Upper lobe of left lung (tissue), 6 donors: ENCODE data around the gene LTBP1. TPM values are rescaled to one million over a fixed set of nuclear protein-coding genes. Genes with fewer than 3 reads are reported as not detected.

Experiments used
- ATAC-seq, 2 donors: fragments of 200-7000 bp; cut with Tn5 transposase; one replicate each; pipeline ENCODE4 v1.9.1; 2022; ENCODE audit warnings: mild to moderate bottlenecking in 2 of 2, moderate library complexity in 2 of 2; ENCODE audit not compliant: low FRiP score in 2 of 2
- DNase-seq, 2 donors: peaks; one replicate each; pipeline ENCODE4 v3.0.0-alpha.2; 2019 to 2020
- H3K27ac ChIP-seq, 4 donors: fragments of 200-600 bp; sonication (generic); one replicate each; pipeline ENCODE4 v1.5.1; 2016 to 2019
- H3K27me3 ChIP-seq, 4 donors: fragments of 200-600 bp; sonication (generic); one replicate each; pipeline ENCODE4 v1.5.1; 2017 to 2019
- H3K36me3 ChIP-seq, 4 donors: fragments of 200-600 bp; sonication (generic); one replicate each; pipeline ENCODE4 v1.5.1; 2016 to 2019
- H3K4me1 ChIP-seq, 4 donors: fragments of 200-600 bp; sonication (generic); one replicate each; pipeline ENCODE4 v1.5.1; 2018 to 2019
- H3K4me3 ChIP-seq, 4 donors: fragments of 200-600 bp; sonication (generic); one replicate each; pipeline ENCODE4 v1.5.1; 2017 to 2019; ENCODE audit warnings: mild to moderate bottlenecking in 2 of 4, moderate library complexity in 1 of 4
- H3K9me3 ChIP-seq, 4 donors: fragments of 200-600 bp; sonication (generic); one replicate each; pipeline ENCODE4 v1.5.1; 2018 to 2019
- EP300 ChIP-seq, 4 donors: sonication (generic); formaldehyde crosslinking; IDR thresholded peaks; one replicate each; pipeline ENCODE4 v1.5.1; 2017; ENCODE audit warnings: antibody characterized with exemption in 4 of 4, control low read depth in 2 of 4
- POLR2A ChIP-seq, 4 donors: fragments of 450-650 bp; IDR thresholded peaks; one replicate each; pipeline ENCODE4 v1.5.1; 2016 to 2017; ENCODE audit warnings: antibody characterized with exemption in 4 of 4, mild to moderate bottlenecking in 2 of 4
- POLR2AphosphoS5 ChIP-seq, 2 donors: sonication (generic); formaldehyde crosslinking; IDR thresholded peaks; one replicate each; pipeline ENCODE4 v1.5.1; 2017; ENCODE audit warnings: antibody characterized with exemption in 2 of 2
- WGBS, 2 donors: methylation state at CpG; one replicate each; pipeline ENCODE4 v1.1.5; 2017 to 2018; 5-methylcytosine and 5-hydroxymethylcytosine counted together
- total RNA-seq, 6 donors: library from RNA; depleted of rRNA in 4 of 6; stranded (reverse); fragments of >200 nt in 4 of 6; gene quantifications; one replicate each; pipeline versions ENCODE4 v1.1.0 to v1.2.1, GENCODE V29; 2016 to 2021
- TF ChIP-seq, protein P1 (sequence below), 6 experiments: fragments of 450-650 bp in 4 of 6; fragments of 200-600 bp in 2 of 6; sonication (generic) in 2 of 6; IDR thresholded peaks; one replicate each; pipeline ENCODE4 v1.5.1; 2016 to 2019; ENCODE audit warnings: antibody characterized with exemption in 6 of 6
- donor health status: DM: no; HTN: no; CAD: no; lungs with moderate emphysema.
- donor health status: DM: no; HTN: yes; CAD: no; lungs with severe emphysema.

Gene LTBP1
- total RNA-seq, 6 donors from 2014 or later, result 11.5 to 45.0 (median 27.1) TPM

DNA sequence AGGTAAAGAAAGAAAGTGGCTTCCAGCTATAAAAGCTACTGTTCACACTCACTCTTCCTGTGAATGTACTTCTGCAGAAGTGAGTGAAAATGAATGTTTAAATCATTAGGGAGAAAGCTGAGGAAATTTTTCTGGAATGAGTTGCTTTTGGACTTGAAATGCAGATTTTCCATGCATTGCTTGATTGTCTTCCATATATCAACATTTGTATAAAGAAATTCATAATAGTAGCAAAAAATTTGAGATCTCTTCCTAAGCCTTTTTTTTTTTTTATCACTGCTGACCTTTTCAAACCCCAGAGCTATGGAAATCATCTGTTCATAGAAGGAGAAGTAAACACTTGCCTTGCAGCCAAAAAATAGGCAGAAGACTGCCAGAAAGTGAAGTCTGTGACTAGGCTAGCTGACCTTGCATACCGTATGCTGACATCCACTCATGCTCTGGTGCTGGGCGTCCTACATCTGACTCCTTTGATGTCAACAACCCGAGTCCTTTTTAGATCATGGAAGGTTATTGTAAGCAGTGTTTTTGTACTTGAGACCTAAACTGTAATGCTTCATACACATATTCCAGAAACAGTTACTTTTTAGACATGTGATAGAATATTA, 375.2 kb downstream of the LTBP1 start:
- H3K4me3 ChIP-seq, result no peak overlapping the region
- H3K9me3 ChIP-seq, result no peaks in the 10 kb centered on the region
- 47 to 48% methylated on average over 3 of the region's 3 CpGs for WGBS, 2 donors
- H3K36me3 ChIP-seq, result no peaks in the 10 kb centered on the region
- TF ChIP-seq EP300 (IDR thresholded peaks at IDR 0.05) (no peak), POLR2A (IDR thresholded peaks at IDR 0.05) (no peak)
- TF ChIP-seq, protein P1, sequence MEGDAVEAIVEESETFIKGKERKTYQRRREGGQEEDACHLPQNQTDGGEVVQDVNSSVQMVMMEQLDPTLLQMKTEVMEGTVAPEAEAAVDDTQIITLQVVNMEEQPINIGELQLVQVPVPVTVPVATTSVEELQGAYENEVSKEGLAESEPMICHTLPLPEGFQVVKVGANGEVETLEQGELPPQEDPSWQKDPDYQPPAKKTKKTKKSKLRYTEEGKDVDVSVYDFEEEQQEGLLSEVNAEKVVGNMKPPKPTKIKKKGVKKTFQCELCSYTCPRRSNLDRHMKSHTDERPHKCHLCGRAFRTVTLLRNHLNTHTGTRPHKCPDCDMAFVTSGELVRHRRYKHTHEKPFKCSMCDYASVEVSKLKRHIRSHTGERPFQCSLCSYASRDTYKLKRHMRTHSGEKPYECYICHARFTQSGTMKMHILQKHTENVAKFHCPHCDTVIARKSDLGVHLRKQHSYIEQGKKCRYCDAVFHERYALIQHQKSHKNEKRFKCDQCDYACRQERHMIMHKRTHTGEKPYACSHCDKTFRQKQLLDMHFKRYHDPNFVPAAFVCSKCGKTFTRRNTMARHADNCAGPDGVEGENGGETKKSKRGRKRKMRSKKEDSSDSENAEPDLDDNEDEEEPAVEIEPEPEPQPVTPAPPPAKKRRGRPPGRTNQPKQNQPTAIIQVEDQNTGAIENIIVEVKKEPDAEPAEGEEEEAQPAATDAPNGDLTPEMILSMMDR (IDR thresholded peaks at IDR 0.05), result no peak
- peaks cover 0 to 10% (median 4%) of the 10 kb centered on the region in 4 donors for H3K4me1 ChIP-seq
- no peaks in the 10 kb centered on the region for H3K27me3 ChIP-seq
- no peak overlapping the region for H3K27ac ChIP-seq
- DNase-seq, result no peak
- peak in 1 of 2 donors; percentile 64 for ATAC-seq

DNA sequence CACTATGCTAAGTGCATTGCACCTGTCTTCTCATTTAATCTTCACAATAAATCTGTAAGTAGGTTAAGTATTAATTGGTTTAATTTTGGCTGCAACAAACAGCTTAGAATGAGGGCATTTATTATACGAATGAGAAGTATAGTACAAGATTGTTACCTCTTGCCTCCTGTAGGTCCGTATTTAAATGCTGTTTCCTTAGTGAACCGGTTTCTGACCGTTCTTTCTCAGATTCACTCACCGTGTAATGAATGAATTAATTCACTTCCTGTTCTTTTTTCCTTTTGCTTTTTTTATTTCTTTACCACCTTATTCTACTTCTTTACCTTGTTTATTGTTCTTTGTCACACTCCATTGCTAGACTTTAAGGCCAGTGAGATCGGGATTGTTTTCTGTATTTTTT, 375.9 kb downstream of the LTBP1 start:
- H3K27me3 ChIP-seq, result no peaks in the 10 kb centered on the region
- H3K4me1 ChIP-seq, result peaks cover 0 to 10% (median 4%) of the 10 kb centered on the region in 4 donors
- ATAC-seq, result no peak
- 67 to 75% methylated on average over 6 of the region's 6 CpGs for WGBS, 2 donors
- no peak for TF ChIP-seq POLR2AphosphoS5 (IDR thresholded peaks at IDR 0.05)
- no peak for TF ChIP-seq POLR2A (IDR thresholded peaks at IDR 0.05)
- no peak for TF ChIP-seq EP300 (IDR thresholded peaks at IDR 0.05)
- H3K27ac ChIP-seq, result no peak overlapping the region
- no peak overlapping the region for H3K4me3 ChIP-seq
- no peaks in the 10 kb centered on the region for H3K36me3 ChIP-seq
- H3K9me3 ChIP-seq, result no peaks in the 10 kb centered on the region
- no peak for DNase-seq

GRCh38 chr2:33323957-33324356, 377.2 kb downstream of the LTBP1 start:
- no peak for ATAC-seq
- 91 to 100% methylated on average over 2 of the region's 2 CpGs for WGBS, 2 donors
- TF ChIP-seq, protein P1 (IDR thresholded peaks at IDR 0.05), result no peak
- TF ChIP-seq POLR2AphosphoS5 (IDR thresholded peaks at IDR 0.05), result no peak
- no peak for TF ChIP-seq EP300 (IDR thresholded peaks at IDR 0.05)
- TF ChIP-seq POLR2A (IDR thresholded peaks at IDR 0.05), result no peak
- Histone ChIP-seq H3K9me3 (no peaks in the 10 kb centered on the region), H3K4me1 (peaks cover 0 to 10% (median 4%) of the 10 kb centered on the region in 4 donors), H3K4me3 (no peak overlapping the region), H3K27ac (no peak overlapping the region), H3K36me3 (no peaks in the 10 kb centered on the region), H3K27me3 (no peaks in the 10 kb centered on the region)
- DNase-seq, result no peak

- 92 to 93% methylated on average over 4 of the region's 4 CpGs for WGBS, 2 donors
- Histone ChIP-seq H3K4me1 (peaks cover 0 to 10% (median 4%) of the 10 kb centered on the region in 4 donors), H3K27ac (no peak overlapping the region), H3K36me3 (no peaks in the 10 kb centered on the region), H3K9me3 (no peaks in the 10 kb centered on the region), H3K4me3 (no peak overlapping the region), H3K27me3 (no peaks in the 10 kb centered on the region)
- TF ChIP-seq, protein P1 (IDR thresholded peaks at IDR 0.05), result no peak
- DNase-seq (no peak), ATAC-seq (no peak)
Measured at GRCh38 chr2:33326100-33326499, 379.3 kb downstream of the LTBP1 start.

GRCh38 chr2:33333433-33333832, 386.7 kb downstream of the LTBP1 start:
- H3K9me3 ChIP-seq, result no peaks in the 10 kb centered on the region
- DNase-seq (no peak), ATAC-seq (no peak)
- no peaks in the 10 kb centered on the region for H3K27me3 ChIP-seq
- H3K4me1 ChIP-seq, result no peaks in the 10 kb centered on the region
- H3K36me3 ChIP-seq, result no peaks in the 10 kb centered on the region
- H3K4me3 ChIP-seq, result no peak overlapping the region
- TF ChIP-seq POLR2A (IDR thresholded peaks at IDR 0.05), result no peak
- no peak for TF ChIP-seq POLR2AphosphoS5 (IDR thresholded peaks at IDR 0.05)
- TF ChIP-seq, protein P1 (IDR thresholded peaks at IDR 0.05), result no peak
- no peak for TF ChIP-seq EP300 (IDR thresholded peaks at IDR 0.05)
- 88 to 96% methylated on average over 3 of the region's 3 CpGs for WGBS, 2 donors
- no peak overlapping the region for H3K27ac ChIP-seq
